Measurements from ENCODE around the gene ITGA2.
A peak's percentile ranks its signal among the peaks of the same experiment; 100 is the strongest.

Gene ITGA2

DNA sequence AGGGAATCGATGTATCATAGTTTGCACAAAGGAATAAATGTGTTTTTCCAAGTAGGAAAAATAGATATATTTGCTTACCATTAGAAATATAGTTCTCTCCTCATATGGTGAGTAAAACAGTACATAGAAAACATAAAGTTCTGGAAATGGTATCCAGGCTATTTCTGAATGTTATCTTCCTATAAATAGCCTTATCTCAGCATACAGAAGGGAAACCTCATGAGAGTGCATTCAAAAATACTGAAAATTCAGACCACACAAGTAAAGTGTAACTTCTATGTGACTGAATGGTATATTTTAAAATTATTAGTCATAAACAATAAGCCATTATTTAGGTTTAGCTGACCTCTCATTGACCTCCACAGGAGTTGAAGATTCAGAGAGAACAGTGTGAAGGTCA lies 76.9 kb downstream of the ITGA2 start:
- no peak for DNase-seq

GRCh38 chr5:53067641-53068040 lies 78.5 kb downstream of the ITGA2 start:
- DNase-seq: no peak

GRCh38 chr5:53068291-53068836 lies 79.2 kb downstream of the ITGA2 start:
- DNase-seq: no peak

- no peak for DNase-seq
These were observed 80.5 kb downstream of the ITGA2 start for GRCh38 chr5:53069626-53070025.

- DNase-seq: no peak
These were observed 82.1 kb downstream of the ITGA2 start for GRCh38 chr5:53071298-53071697.

- no peak for DNase-seq
These were observed 82.6 kb downstream of the ITGA2 start for GRCh38 chr5:53071738-53072137.

GRCh38 chr5:53073348-53073747 lies 84.2 kb downstream of the ITGA2 start:
- no peak for DNase-seq

DNA sequence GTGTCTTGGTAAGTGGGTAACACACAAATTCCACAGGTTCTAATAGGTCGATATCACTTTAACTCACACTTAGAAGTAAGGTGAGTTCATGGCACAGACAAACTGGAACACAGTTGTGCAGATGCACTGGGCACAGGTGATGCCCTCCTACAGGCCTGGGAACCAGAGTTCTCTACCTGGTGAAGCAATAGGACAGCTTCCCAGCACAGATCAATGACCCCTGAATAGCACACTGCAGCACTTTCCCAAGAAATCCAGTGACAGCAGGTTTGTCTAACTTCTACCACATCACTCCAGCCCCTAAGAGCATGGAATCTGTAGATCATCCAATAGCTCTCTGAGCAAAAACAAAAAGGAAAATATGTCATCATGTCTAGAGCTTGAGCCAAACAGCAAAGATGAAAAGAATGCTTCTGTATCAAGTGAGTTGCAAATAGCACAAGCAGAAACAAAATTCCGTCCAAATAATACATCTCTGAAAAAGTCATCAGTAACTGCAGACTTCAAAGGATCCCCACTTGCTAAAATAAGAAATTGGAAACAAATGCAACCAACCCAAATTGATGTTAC lies 86.9 kb downstream of the ITGA2 start:
- DNase-seq: no peak

DNA sequence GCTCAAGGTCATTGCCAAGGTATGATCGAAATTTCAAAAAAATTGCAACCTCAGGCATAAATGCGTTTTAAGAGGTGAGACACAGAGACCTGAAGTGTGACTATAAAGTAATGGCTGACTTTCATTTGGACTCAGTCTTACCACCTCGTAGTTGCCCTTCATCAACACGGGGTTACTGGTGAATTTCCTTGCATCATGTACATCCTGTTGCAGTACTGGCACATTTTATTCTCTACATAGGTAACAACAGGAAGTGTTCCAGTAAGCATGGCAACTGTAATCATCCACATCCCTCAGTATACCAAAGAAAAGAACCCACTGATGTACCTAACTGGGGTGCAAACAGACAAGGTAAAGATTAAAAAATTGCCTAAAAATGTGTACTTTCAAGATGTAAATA lies 91.1 kb downstream of the ITGA2 start:
- no peak for DNase-seq

DNA sequence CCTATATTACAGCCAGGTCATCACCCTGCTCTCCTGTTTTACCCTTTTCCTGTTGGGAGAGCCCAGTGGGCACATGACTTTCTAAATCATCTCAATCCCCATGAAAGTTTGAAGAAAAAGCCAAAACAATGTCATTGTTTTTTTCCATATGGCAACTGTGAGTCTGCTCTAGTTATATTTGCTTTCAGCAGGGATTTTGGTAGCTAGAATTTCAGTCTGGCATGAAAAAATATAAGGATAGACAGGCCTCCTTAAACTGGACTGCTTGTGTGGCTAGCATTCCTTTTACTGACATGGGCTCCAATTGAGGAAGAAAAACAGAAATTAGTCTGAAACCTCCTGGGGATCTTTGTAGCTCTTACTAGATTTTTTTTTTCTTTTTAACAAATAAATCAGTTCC lies 94.8 kb downstream of the ITGA2 start:
- DNase-seq: no peak

DNA sequence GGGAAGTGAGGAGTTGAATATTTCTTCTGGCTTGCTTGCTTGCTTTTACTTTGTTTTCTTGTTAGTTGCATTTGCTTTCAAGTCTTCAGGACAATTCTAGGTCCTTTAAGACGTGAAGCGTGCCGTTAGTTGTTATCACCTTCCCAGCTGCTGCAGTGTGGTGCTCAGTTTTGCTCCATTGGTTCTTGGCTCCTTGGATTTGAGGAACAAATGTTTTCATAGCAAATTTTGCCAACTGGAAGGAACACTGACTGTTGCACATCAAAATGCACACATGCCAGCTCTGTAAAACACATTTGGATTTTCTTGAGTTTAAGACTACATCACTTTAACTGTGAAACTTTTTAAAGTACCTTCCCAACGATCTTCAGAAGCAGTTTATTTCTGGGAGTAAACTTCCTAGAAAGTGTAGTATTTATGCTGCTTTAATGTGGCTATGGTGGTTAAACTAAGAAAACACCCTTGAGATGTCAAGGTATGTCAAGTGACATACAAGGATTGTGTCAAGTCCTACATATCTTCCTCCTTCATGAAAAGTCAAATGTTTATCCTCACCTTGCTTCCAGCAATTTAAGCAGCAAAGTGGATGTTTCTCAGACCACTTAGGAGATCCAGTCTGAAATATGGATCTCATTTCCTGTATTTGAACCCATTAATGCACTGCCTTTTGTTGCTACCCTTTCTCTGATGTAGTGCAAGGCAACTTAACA lies 95.5 kb downstream of the ITGA2 start:
- no peak for DNase-seq

- DNase-seq: no peak
These were observed 98.0 kb downstream of the ITGA2 start for GRCh38 chr5:53087171-53087570.

- DNase-seq: no peak
These were observed 98.5 kb downstream of the ITGA2 start for GRCh38 chr5:53087621-53088121.

DNA sequence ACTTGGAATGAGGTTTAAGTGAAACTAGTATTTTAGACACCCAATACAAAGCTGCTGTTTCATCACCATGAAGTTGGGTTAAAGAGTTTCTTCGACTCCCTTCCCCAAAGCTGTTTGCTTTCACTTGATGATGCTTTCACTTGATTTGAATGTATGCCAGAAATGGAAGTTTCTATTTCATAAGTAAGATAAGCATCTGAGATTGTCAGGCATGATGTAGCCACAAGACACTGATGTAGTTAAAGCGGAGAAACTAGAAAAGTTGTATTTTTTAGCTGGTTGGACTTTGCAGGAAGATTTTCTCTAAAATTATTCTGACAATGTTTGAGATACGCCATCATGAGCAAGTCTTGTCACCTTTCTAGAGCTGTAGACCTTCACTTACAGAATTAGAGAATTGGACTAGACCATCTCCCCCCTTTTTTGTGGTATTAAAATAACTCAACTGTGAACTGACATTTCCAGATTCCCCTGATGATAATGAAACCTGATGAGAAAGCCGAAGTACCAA lies 100.4 kb downstream of the ITGA2 start:
- no peak for DNase-seq

GRCh38 chr5:53090229-53090628 lies 101.1 kb downstream of the ITGA2 start:
- DNase-seq: no peak

GRCh38 chr5:53091289-53091688 lies 102.1 kb downstream of the ITGA2 start:
- DNase-seq: no peak

GRCh38 chr5:53092242-53092641 lies 103.1 kb downstream of the ITGA2 start:
- no peak for DNase-seq

GRCh38 chr5:53095217-53095616 lies 106.1 kb downstream of the ITGA2 start:
- DNase-seq: no peak

DNA sequence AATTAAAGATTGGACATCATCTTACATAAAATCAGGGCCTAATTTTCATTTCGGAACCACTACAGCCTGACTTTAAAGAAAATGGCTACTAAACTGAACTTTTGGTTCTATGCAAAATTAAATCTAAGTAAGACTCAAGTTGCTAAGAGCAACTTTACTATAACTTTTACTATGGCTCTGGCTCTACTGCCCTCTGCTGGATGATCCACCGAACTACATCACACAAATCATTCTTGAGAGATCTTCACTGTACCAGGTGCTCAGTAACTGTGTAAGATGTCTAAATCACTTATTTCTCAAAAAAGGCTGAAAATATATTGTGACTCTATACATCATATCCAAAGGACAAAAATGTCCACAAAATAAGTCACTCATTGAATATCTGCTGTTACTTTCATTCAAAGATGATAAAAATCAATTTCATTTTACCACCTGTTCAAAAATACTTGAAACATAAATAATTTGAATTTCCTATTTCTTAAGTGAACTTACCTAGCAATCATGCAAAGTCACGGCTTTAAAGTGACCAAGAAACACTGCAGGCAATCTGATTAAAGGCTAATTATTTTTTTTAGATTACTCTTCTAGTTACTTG lies 106.9 kb downstream of the ITGA2 start:
- DNase-seq: peak; percentile 79 to 82

- no peak for DNase-seq
These were observed 110.4 kb downstream of the ITGA2 start for GRCh38 chr5:53099546-53099945.

GRCh38 chr5:53100606-53101005 lies 111.5 kb downstream of the ITGA2 start:
- DNase-seq: no peak

DNA sequence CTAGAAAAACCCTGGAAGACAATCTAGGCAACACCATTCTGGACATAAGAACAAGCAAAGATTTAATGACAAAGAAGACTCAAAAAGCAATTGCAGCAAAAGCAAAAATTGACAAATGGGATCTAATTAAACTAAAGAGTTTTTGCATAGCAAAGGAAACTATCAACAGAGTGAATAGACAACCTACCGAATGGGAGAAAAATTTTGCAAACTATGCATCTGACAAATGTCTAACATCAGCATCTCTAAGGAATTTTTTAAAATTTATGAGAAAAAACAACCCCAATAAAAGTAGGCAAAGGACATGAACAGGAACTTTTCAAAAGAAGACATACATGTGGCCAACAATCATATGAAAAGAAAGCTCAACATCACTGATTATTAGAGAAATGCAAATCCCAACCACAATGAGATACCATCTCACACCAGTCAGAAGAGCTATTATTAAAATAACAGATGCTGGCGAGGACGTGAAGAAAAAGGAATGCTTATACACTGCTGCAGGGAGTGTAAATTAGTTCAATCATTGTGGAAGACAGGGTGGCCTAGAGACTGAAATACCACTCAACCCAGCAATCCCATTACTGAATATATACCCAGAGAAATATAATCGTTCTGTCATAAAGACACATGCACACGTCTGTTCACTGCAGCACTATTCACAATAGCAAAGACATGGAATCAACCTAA lies 116.6 kb downstream of the ITGA2 start:
- no peak for DNase-seq

- DNase-seq: peak; percentile 15 to 35
These were observed 119.9 kb downstream of the ITGA2 start for GRCh38 chr5:53109056-53109442.

All from Kasumi-1 (cell line).